SK-N-MC (cell line): ENCODE measurements around the gene SLC7A5.
"Not testable (repeated sequence)": the region's sequence is repeated elsewhere in the genome, so short reads cannot be mapped to it uniquely, and the experiment has no call there.

Experiments
- EZH2 ChIP-seq: fragments of 200-600 bp; sonication (generic); IDR thresholded peaks from one replicate; pipeline ENCODE4 v1.6.1; 2017; ENCODE audit warnings: antibody characterized with exemption
- POLR2AphosphoS5 ChIP-seq: IDR thresholded peaks from 2 replicates; pipeline ENCODE4 v1.6.1; 2012; ENCODE audit warnings: mild to moderate bottlenecking, low read depth, low read length, borderline replicate concordance

GRCh38 chr16:87879411-87880013 is 10.2 kb upstream of the SLC7A5 start:
- TF ChIP-seq EZH2, POLR2AphosphoS5: not testable (repeated sequence)
